Measurements from ENCODE around the gene NRIP1. TPM values are rescaled to one million over a fixed set of nuclear protein-coding genes. Genes with fewer than 3 reads are reported as not detected.

The NRIP1 gene
- total RNA-seq, 6 experiments from 2014 or later, result 39.1 to 56.6 (median 52.3) TPM

DNA sequence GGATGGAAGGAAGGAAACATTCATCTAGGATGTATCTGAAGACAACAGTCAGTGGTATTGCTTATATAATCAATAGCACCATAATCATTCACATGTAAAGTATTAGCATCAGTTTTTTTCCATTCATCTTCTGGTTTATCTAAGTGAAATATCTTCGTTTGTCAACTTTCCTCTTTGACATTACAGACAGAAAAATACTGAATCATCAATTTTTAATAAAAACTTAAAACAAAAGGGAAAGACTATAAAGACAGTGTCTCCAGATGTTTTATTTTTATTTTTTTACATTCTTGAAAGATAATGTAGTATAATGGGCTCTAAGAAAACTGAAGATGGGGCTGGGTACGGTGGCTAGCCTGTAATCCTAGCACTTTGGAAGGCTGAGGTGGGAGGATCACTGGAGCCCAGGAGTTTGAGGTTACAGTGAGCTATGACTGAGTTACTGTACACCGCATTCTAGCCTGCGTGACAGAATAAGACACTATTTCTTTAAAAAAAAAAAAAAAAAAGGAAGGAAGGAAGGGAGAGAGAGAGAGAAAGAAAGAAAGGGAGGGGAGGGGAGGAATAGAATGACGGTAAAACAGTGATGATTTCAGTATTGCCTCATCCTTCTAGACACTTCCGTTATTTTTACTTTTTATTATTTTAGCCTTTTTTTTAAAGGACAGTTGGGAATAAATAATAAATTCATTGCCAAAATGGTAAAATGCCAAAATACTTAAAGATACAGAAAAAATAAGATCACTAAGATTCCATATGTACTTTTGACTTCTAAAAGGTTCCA is 89.5 kb downstream of the NRIP1 start:
- H3K27ac Mint-ChIP-seq, result no peak overlapping the region
- H3K27me3 Mint-ChIP-seq (ENCODE audit: insufficient read depth), result no peaks in the 10 kb centered on the region; the same call in 1 of the 2 replicates
- no peak for TF ChIP-seq CTCF (IDR thresholded peaks at IDR 0.05)
- peaks cover 38% of the 10 kb centered on the region for H3K4me1 Mint-ChIP-seq (ENCODE audit: low read depth)
- no peaks in the 10 kb centered on the region for H3K9me3 Mint-ChIP-seq
- H3K36me3 Mint-ChIP-seq (ENCODE audit: low read depth), result peaks cover 24% of the 10 kb centered on the region
- no peak for DNase-seq
- H3K4me3 Mint-ChIP-seq, result no peak overlapping the region

DNA sequence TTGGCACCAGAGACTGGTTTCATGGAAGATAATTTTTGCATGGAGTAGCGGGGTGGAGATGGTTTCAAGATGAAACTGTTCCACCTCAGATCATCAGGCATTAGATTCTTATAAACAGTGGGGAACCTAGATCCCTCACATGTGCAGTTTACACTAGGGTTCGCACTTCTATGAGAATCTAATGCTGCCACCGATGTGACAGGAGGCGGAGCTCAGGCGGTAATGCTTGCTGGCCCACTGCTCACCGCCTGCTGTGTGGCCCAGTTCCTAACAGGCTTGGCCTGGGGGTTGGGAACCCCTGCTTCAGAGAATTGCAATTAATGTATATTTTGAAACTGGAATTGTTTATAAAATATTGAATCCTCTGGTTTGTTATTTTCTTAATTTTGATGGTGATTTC is 92.1 kb downstream of the NRIP1 start:
- H3K4me3 Mint-ChIP-seq, result no peak overlapping the region
- H3K27ac Mint-ChIP-seq, result no peak overlapping the region
- peaks cover 48% of the 10 kb centered on the region for H3K4me1 Mint-ChIP-seq (ENCODE audit: low read depth)
- peaks cover 38% of the 10 kb centered on the region for H3K36me3 Mint-ChIP-seq (ENCODE audit: low read depth)
- H3K9me3 Mint-ChIP-seq, result no peaks in the 10 kb centered on the region
- H3K27me3 Mint-ChIP-seq (ENCODE audit: insufficient read depth), result no peaks in the 10 kb centered on the region; the same call in 1 of the 2 replicates
- DNase-seq, result no peak
- TF ChIP-seq CTCF (IDR thresholded peaks at IDR 0.05), result no peak

GRCh38 chr21:14968821-14969220 is 96.0 kb downstream of the NRIP1 start:
- peak overlapping the region; percentile 13; the same call in 1 of the 2 replicates for H3K4me3 Mint-ChIP-seq
- H3K27ac Mint-ChIP-seq, result peak overlapping the region; percentile 69
- DNase-seq, result peak; percentile 10
- H3K27me3 Mint-ChIP-seq (ENCODE audit: insufficient read depth), result no peaks in the 10 kb centered on the region; the same call in 1 of the 2 replicates
- TF ChIP-seq CTCF (IDR thresholded peaks at IDR 0.05), result no peak
- H3K9me3 Mint-ChIP-seq, result no peaks in the 10 kb centered on the region
- peaks cover 54% of the 10 kb centered on the region for H3K36me3 Mint-ChIP-seq (ENCODE audit: low read depth)
- H3K4me1 Mint-ChIP-seq (ENCODE audit: low read depth), result peaks cover 51% of the 10 kb centered on the region

DNA sequence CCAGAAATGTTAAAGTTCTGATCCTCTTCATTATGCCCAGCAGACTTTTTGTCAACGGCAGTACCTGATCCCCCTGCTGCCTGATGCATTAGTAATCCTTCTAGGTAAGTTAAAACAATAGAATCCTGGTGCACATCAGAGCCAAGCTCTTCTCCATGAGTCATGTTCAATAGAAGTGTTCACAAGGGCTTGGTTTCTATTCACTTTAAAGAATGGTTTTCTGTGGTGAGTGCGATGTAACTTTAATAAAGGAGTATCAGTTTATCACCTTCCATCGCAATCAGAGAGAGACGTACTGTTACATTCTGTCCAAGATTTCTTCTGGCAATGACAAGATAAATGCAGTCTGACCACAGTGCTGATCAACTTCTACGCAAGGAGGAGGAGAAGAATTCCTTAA is 96.8 kb downstream of the NRIP1 start:
- TF ChIP-seq CTCF (IDR thresholded peaks at IDR 0.05), result no peak
- Mint-ChIP-seq H3K9me3 (no peaks in the 10 kb centered on the region), H3K27me3 (ENCODE audit: insufficient read depth) (no peaks in the 10 kb centered on the region; the same call in 1 of the 2 replicates), H3K4me1 (ENCODE audit: low read depth) (peaks cover 58% of the 10 kb centered on the region), H3K4me3 (no peak overlapping the region), H3K27ac (peak overlapping the region; percentile 14; the same call in 1 of the 2 replicates), H3K36me3 (ENCODE audit: low read depth) (peaks cover 60% of the 10 kb centered on the region)
- no peak for DNase-seq

DNA sequence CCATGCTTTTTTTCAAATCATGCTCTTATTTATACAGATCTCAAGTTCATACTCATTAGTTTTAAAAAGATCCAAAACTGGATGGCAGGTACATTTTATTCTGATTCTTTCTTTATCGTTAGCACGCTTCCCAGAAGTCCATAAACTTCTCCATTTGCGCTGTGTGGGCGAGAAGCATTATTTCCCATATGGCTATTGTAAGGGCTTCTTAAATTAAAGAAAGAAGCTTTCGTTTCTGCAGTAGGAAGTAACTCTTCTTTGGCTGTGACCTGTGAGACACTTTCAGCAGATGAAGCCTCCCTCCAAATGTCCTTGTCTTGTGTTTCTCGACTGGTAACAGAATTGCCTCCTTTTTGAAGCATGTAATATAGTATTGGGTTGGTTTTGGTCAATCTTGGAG is 100.2 kb downstream of the NRIP1 start:
- H3K27ac Mint-ChIP-seq, result no peak overlapping the region
- H3K4me3 Mint-ChIP-seq, result no peak overlapping the region
- peaks cover 70% of the 10 kb centered on the region for H3K4me1 Mint-ChIP-seq (ENCODE audit: low read depth)
- TF ChIP-seq CTCF (IDR thresholded peaks at IDR 0.05), result no peak
- no peaks in the 10 kb centered on the region; the same call in 1 of the 2 replicates for H3K27me3 Mint-ChIP-seq (ENCODE audit: insufficient read depth)
- DNase-seq, result no peak
- no peaks in the 10 kb centered on the region for H3K9me3 Mint-ChIP-seq
- H3K36me3 Mint-ChIP-seq (ENCODE audit: low read depth), result peaks cover 59% of the 10 kb centered on the region
